Measurements from ENCODE around the gene IMPDH2. TPM values are rescaled to one million over a fixed set of nuclear protein-coding genes. Genes with fewer than 3 reads are reported as not detected.

IMPDH2 gene
- total and polyA plus RNA-seq, 5 donors from 2014 or later, result 58.6 to 81.3 (median 78.4) TPM

DNA sequence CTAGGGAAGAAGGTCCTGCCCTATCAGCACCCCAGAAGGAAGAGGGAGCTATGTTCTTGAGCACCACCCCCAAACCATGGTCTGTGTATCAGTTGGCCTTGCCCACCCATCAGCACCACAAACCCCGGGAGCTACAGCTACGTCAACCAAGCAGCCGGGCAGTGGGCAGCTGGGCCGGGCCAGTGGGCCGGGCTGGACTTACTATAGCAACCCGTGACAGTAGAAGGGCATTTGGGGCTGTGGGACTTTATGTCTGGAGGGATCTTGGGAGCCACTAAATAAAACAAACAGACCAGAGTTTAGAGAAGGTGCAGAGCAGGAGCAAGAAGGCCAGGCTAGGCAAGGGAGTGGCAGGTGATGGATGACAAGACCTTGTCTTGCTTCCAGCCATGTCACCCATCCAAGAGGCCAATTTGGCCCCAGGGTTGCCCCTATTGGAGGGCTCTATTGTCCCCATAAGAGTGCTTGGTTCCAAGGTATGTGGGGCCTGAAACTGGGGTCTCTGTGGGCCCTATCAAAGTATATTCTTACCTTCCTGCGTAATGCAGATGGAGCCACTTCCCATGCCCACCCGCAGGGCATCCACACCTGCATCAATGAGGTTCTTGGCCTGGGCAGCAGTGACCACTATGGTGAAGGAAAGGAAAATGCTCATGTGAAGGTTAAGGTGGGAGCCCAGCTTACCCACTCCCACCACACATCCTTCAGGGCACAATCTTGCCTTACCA, 3.2 kb downstream of the IMPDH2 start:
- H3K27me3 ChIP-seq (ENCODE audit: control insufficient read depth, insufficient read depth, low read length), result no peaks in the 10 kb centered on the region
- ATAC-seq (ENCODE audit: low read depth in 2 of 2) (no peak), DNase-seq (no peak)
- peaks cover 45% of the 10 kb centered on the region for H3K36me3 ChIP-seq (ENCODE audit: control insufficient read depth, insufficient read depth, low read length)
- peaks cover 34% of the 10 kb centered on the region for H3K4me1 ChIP-seq (ENCODE audit: control insufficient read depth, insufficient read depth, low read length, poor library complexity, severe bottlenecking)
- H3K36me3 Mint-ChIP-seq, result peaks cover 13% of the 10 kb centered on the region
- peak overlapping the region in 3 of 4 donors; percentile 28 to 84 (median 57) for H3K4me3 Mint-ChIP-seq
- H3K4me1 Mint-ChIP-seq, result peaks cover 5 to 69% (median 30%) of the 10 kb centered on the region in 4 donors
- peak overlapping the region; percentile 5 for H3K27ac ChIP-seq (ENCODE audit: insufficient read depth, low read length, poor library complexity, severe bottlenecking)
- peaks cover 5% of the 10 kb centered on the region for H3K27me3 Mint-ChIP-seq
- no peak overlapping the region for H3K4me3 ChIP-seq (ENCODE audit: low read depth, low read length)
- peak overlapping the region; percentile 43 to 99 (median 62) for H3K27ac Mint-ChIP-seq
- H3K9me3 ChIP-seq (ENCODE audit: control insufficient read depth in 2 of 2, low read length in 2 of 2), result no peaks in the 10 kb centered on the region
- H3K9me3 Mint-ChIP-seq, result no peaks in the 10 kb centered on the region

DNA sequence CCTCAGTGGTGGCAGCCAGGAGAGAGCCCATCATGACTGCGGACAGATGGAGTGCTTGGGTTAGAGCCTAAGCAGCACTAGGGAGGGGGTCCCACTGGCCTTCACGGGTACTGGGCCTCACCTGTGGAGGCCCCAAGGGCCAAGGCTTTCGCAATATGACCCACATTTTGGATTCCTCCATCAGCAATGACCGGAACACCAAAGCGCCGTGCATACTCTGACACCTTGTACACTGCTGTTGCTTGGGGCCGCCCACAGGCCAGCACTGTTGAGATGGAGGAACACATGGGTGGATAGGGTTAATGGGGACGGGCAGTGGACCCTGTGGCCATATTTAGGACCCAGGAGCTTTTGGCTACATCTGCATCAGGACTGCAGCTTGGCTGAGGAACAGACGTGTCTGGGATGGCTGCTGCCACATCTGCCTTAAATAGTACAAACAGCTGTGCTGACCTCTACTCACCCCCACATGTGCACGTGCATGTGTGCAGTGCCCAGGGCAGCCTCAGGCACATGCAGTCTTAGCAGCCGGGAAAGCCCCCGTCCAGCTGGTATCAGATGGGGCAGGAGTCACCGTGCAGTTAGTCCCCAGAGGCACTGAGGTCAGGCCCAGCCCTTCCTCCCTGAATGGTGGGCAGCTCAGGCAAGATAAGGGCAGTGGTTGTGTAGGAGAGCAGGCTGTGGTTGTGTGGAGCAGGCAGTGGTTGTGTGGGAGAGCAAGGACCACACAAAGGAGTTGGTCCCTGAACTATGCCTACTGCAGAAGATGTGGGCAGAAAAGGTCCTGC, 4.0 kb downstream of the IMPDH2 start:
- Histone ChIP-seq H3K36me3 (ENCODE audit: control insufficient read depth, insufficient read depth, low read length) (peaks cover 40% of the 10 kb centered on the region), H3K27ac (ENCODE audit: insufficient read depth, low read length, poor library complexity, severe bottlenecking) (no peak overlapping the region), H3K27me3 (ENCODE audit: control insufficient read depth, insufficient read depth, low read length) (no peaks in the 10 kb centered on the region), H3K4me1 (ENCODE audit: control insufficient read depth, insufficient read depth, low read length, poor library complexity, severe bottlenecking) (peaks cover 42% of the 10 kb centered on the region), H3K9me3 (ENCODE audit: control insufficient read depth in 2 of 2, low read length in 2 of 2) (no peaks in the 10 kb centered on the region), H3K4me3 (ENCODE audit: low read depth, low read length) (no peak overlapping the region)
- Mint-ChIP-seq H3K27ac (no peak overlapping the region), H3K4me3 (peak overlapping the region in 3 of 4 donors; percentile 31 to 84 (median 51)), H3K4me1 (peaks cover 5 to 69% (median 32%) of the 10 kb centered on the region in 4 donors), H3K27me3 (peaks cover 5% of the 10 kb centered on the region), H3K9me3 (no peaks in the 10 kb centered on the region), H3K36me3 (peaks cover 13% of the 10 kb centered on the region)
- DNase-seq (no peak), ATAC-seq (ENCODE audit: low read depth in 2 of 2) (no peak)

DNA sequence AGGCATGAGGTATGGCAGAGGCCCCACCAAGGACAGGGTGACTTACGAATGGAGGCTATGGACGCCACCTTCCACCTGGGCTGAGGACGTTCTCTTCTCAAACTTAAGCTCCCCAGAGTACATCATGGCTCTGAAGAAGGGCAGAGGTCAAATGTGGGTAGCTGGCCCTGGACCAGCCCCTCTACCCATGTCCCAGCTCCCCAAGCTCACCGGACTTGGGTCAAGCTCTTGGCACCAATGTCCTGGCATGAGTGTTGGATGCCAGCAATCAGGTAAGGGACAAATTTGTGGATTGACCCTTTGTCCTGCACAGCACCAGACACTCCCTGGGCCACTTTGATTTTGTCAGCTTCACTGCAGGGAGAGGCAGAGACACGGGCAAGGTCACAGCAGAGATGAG, 4.7 kb downstream of the IMPDH2 start:
- Histone ChIP-seq H3K27me3 (ENCODE audit: control insufficient read depth, insufficient read depth, low read length) (no peaks in the 10 kb centered on the region), H3K27ac (ENCODE audit: insufficient read depth, low read length, poor library complexity, severe bottlenecking) (no peak overlapping the region), H3K36me3 (ENCODE audit: control insufficient read depth, insufficient read depth, low read length) (peaks cover 40% of the 10 kb centered on the region), H3K9me3 (ENCODE audit: control insufficient read depth in 2 of 2, low read length in 2 of 2) (no peaks in the 10 kb centered on the region), H3K4me3 (ENCODE audit: low read depth, low read length) (no peak overlapping the region), H3K4me1 (ENCODE audit: control insufficient read depth, insufficient read depth, low read length, poor library complexity, severe bottlenecking) (peaks cover 45% of the 10 kb centered on the region)
- Mint-ChIP-seq H3K4me1 (peaks cover 5 to 75% (median 33%) of the 10 kb centered on the region in 4 donors), H3K36me3 (peaks cover 13% of the 10 kb centered on the region), H3K27me3 (peaks cover 5% of the 10 kb centered on the region), H3K4me3 (peak overlapping the region in 3 of 4 donors; percentile 33 to 51 (median 51)), H3K27ac (peak overlapping the region in 1 of 3 donors; percentile 66), H3K9me3 (no peaks in the 10 kb centered on the region)
- DNase-seq (no peak), ATAC-seq (ENCODE audit: low read depth in 2 of 2) (no peak)

DNA sequence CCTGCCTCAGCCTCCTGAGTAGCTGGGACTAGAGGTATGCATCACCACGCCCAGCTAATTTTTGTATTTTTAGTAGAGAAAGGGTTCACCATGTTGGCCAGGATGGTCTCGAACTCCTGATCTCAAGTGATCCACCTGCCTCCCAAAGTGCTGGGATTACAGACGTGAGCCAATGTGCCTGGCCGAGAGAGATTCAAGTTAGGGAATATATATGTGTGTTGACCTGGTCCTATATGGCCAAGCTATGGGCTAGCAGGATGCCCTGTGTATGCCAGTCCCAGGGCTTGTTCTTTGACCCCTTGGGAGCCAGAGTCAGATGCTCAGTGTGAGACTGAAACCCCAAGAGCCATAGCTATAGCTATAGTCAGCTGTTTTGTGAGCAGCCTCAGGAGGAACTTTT, 5.4 kb downstream of the IMPDH2 start:
- H3K9me3 ChIP-seq (ENCODE audit: control insufficient read depth in 2 of 2, low read length in 2 of 2), result no peaks in the 10 kb centered on the region
- Mint-ChIP-seq H3K27me3 (peaks cover 5% of the 10 kb centered on the region), H3K4me3 (peak overlapping the region in 3 of 4 donors; percentile 94 to 99 (median 98)), H3K36me3 (peaks cover 13% of the 10 kb centered on the region), H3K9me3 (no peaks in the 10 kb centered on the region), H3K4me1 (peaks cover 7 to 74% (median 29%) of the 10 kb centered on the region in 4 donors), H3K27ac (peak overlapping the region in 2 of 3 donors; percentile 81 to 96)
- peaks cover 46% of the 10 kb centered on the region for H3K4me1 ChIP-seq (ENCODE audit: control insufficient read depth, insufficient read depth, low read length, poor library complexity, severe bottlenecking)
- ATAC-seq (ENCODE audit: low read depth in 2 of 2) (no peak), DNase-seq (no peak)
- peaks cover 40% of the 10 kb centered on the region for H3K36me3 ChIP-seq (ENCODE audit: control insufficient read depth, insufficient read depth, low read length)
- no peaks in the 10 kb centered on the region for H3K27me3 ChIP-seq (ENCODE audit: control insufficient read depth, insufficient read depth, low read length)
- no peak overlapping the region for H3K4me3 ChIP-seq (ENCODE audit: low read depth, low read length)
- H3K27ac ChIP-seq (ENCODE audit: insufficient read depth, low read length, poor library complexity, severe bottlenecking), result no peak overlapping the region

DNA sequence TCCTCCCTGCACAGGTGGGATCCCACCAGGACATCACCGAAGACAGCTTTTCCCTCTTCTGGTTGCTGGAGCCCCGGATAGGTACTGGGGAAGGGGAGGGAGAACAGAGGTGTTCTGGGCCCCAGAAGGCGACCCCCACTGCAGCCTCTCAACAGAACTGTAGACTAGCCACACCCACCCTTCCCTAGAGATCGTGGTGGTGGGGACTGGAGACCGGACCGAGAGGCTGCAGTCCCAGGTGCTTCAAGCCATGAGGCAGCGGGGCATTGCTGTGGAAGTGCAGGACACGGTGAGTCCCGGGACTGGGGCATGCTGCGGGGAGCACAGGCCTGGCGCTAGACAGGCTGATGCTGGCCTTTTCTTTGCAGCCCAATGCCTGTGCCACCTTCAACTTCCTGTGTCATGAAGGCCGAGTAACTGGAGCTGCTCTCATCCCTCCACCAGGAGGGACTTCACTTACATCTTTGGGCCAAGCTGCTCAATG, 6.5 kb downstream of the IMPDH2 start:
- no peaks in the 10 kb centered on the region for H3K9me3 Mint-ChIP-seq
- Histone ChIP-seq H3K4me1 (ENCODE audit: control insufficient read depth, insufficient read depth, low read length, poor library complexity, severe bottlenecking) (peaks cover 40% of the 10 kb centered on the region), H3K27me3 (ENCODE audit: control insufficient read depth, insufficient read depth, low read length) (no peaks in the 10 kb centered on the region), H3K4me3 (ENCODE audit: low read depth, low read length) (peak overlapping the region; percentile 75), H3K27ac (ENCODE audit: insufficient read depth, low read length, poor library complexity, severe bottlenecking) (peak overlapping the region; percentile 98), H3K9me3 (ENCODE audit: control insufficient read depth in 2 of 2, low read length in 2 of 2) (no peaks in the 10 kb centered on the region), H3K36me3 (ENCODE audit: control insufficient read depth, insufficient read depth, low read length) (peaks cover 39% of the 10 kb centered on the region)
- H3K4me3 Mint-ChIP-seq, result peak overlapping the region; percentile 94 to 99 (median 98)
- peaks cover 10 to 65% (median 25%) of the 10 kb centered on the region in 4 donors for H3K4me1 Mint-ChIP-seq
- peaks cover 13% of the 10 kb centered on the region for H3K36me3 Mint-ChIP-seq
- DNase-seq, result no peak
- H3K27ac Mint-ChIP-seq, result peak overlapping the region; percentile 96 to 99 (median 98)
- H3K27me3 Mint-ChIP-seq, result peaks cover 5% of the 10 kb centered on the region
- ATAC-seq (ENCODE audit: low read depth in 2 of 2), result no peak

DNA sequence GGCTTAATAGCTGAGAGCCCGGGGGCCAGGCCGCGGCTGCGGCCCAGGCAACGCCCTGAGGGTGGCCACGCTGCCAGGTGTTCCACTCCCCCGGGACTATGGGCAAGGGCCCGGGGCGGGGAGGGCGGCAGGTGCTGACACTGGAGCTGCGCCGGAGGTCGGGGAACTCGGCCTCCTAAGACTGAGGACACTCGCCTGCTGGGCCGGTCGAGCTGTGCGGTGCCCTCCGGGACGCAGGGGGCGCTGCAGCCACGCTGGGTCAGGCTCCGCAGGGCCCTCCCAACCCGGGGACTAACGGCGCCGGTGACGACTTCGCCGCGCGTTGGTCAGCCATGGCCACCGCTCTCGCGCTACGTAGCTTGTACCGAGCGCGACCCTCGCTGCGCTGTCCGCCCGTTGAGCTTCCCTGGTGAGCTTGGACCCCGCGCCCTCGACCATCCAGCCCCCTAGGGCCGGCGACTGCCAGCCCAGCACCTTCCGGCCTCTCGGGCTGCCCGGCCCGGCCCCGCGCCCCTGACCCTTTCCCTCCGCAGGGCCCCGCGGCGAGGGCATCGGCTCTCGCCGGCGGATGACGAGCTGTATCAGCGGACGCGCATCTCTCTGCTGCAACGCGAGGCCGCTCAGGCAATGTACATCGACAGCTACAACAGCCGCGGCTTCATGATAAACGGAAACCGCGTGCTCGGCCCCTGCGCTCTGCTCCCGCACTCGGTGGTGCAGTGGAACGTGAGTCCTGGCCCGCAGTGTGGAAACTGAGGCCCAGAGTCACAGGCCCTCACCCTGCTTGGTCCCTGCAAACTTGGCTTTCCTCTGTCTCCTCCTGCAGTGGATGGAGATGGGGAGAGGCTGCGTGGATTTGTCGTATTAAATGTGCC, 7.1 kb downstream of the IMPDH2 start, which contains the start of gene NDUFAF3:
Gene NDUFAF3 (plus strand): TSS at position 309 of the 875 bp plus-strand sequence. CDS start 24 bp downstream, at position 333.
- peaks cover 46% of the 10 kb centered on the region for H3K4me1 ChIP-seq (ENCODE audit: control insufficient read depth, insufficient read depth, low read length, poor library complexity, severe bottlenecking)
- peaks cover 36% of the 10 kb centered on the region for H3K36me3 ChIP-seq (ENCODE audit: control insufficient read depth, insufficient read depth, low read length)
- peak within 1 kb of the TSS; percentile 94 to 99 (median 98) for H3K4me3 Mint-ChIP-seq
- ATAC-seq (ENCODE audit: low read depth in 2 of 2), result peak; percentile 80 to 82
- H3K9me3 Mint-ChIP-seq, result no peaks in the 10 kb centered on the region
- peaks cover 13% of the 10 kb centered on the region for H3K36me3 Mint-ChIP-seq
- H3K27ac ChIP-seq (ENCODE audit: insufficient read depth, low read length, poor library complexity, severe bottlenecking), result peak within 1 kb of the TSS; percentile 98
- H3K27me3 ChIP-seq (ENCODE audit: control insufficient read depth, insufficient read depth, low read length), result no peaks in the 10 kb centered on the region
- peaks cover 5% of the 10 kb centered on the region for H3K27me3 Mint-ChIP-seq
- H3K9me3 ChIP-seq (ENCODE audit: control insufficient read depth in 2 of 2, low read length in 2 of 2), result no peaks in the 10 kb centered on the region
- H3K27ac Mint-ChIP-seq, result peak within 1 kb of the TSS; percentile 96 to 99 (median 98)
- peak within 1 kb of the TSS; percentile 77 for H3K4me3 ChIP-seq (ENCODE audit: low read depth, low read length)
- H3K4me1 Mint-ChIP-seq, result peaks cover 10 to 67% (median 23%) of the 10 kb centered on the region in 4 donors
- peak; percentile 84 to 93 (median 90) for DNase-seq
